LoVo (cell line): Measurements from ENCODE around the gene PRKAG3.
"Not testable (repeated sequence)": the region's sequence is repeated elsewhere in the genome, so short reads cannot be mapped to it uniquely, and the experiment has no call there.

Experiments used
- DNase-seq: peaks from one replicate; pipeline ENCODE4 v3.0.0-alpha.2; 2016; ENCODE audit warnings: low spot score

Gene PRKAG3

DNA sequence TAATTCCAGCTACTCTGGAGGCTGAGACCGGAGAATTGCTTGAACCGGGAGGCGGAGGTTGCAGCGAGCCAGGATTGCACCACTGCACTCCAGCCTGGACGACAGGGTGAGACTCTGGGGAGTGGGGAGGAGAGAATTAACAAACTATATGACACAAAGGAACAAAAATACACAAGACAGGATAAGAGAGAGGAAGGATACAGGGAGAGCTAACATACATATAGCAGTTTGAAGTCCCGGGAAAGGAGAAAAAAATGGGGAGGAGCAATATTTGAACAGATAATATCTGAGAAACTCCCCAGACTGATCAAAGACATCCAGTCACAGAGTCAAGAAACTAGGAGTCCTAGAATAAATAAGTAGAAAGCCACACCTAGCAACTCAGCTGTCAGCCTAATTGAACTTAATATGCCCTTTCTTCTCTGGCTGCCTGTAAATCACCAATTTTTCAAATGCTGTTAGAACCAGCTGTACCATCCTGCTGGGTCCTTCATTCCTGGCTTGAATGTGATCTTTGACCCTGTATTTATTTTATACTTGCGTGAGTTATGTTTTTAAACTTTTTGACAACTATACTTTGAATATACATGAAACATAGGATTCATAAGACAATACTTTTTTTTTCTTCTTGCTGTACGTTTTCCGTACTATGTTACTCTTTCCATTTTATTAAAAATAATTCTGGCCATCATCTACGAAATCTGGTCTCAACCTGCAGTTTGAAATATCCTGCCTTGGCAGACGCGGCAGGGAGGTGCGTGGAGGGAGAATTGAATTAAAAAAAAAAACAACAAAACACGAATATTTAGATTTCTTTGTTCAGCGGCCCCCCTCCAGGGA, 50.5 kb downstream of the PRKAG3 start:
- DNase-seq: no peak

- DNase-seq: no peak
Measured at GRCh38 chr2:218780046-218780445, 51.6 kb downstream of the PRKAG3 start.

- no peak for DNase-seq
Measured at GRCh38 chr2:218777276-218777990, 54.2 kb downstream of the PRKAG3 start.

GRCh38 chr2:218776488-218776887, 55.1 kb downstream of the PRKAG3 start:
- no peak for DNase-seq

- no peak for DNase-seq
Measured at GRCh38 chr2:218773881-218774280, 57.7 kb downstream of the PRKAG3 start.

DNA sequence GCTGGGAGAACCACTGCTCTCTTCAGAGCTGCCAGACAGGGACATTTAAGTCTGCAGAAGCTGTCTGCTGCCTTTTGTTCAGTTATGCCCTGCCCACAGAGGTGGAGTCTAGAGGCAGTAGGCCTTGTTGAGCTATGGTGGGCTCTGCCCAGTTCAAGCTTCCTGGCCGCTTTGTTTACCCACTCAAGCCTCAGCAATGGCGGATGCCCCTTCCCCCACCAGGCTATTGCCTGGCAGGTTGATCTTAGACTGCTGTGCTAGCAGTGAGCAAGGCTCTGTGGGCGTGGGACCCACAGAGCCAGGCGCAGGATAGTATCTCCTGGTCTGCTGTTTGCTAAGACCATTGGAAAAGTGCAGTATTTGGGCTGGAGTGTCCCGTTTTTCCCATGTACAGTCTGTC, 58.8 kb downstream of the PRKAG3 start:
- DNase-seq: not testable (repeated sequence)
